Measurements from ENCODE around the gene STK11. TPM values are rescaled to one million over a fixed set of nuclear protein-coding genes. Genes with fewer than 3 reads are reported as not detected.
A peak's percentile ranks its signal among the peaks of the same experiment; 100 is the strongest.

The STK11 gene
- total and polyA plus RNA-seq, 10 donors = 44.0 to 107 (median 74.5) TPM

DNA sequence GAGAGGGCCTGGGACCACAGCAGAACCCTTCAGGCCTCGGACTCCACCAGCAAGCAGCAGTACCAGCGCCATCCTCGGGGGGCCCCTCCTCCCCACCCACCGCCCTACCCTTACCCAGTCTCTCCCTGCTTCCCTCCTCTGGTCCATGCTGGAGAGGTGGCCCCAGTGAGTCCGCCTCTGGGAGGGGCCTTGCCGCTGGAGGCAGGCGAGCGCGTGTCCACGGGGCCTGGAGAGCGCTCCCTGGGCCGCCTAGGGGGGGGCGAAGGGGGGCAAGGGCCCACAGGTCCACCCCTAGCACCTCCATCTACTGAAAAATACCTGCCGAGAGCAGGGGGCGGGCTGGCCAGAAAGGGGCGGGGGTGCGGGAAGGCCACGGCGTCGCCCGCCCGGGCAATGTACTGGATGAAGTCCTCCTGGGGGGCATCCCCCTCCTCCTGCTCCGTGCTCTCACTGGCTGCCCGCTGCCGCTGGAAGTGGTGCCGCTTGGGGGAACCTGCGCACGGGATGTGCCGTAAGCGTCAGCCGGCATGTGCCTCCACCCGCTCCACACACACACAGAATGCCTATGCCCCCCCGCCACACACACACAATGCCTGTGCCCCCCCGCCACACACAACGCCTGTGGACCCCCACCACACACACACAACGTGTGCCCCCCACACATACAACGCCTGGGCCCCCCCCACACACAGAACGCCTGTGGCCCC, 25.4 kb downstream of the STK11 start:
- 85 to 89% (median 86%) methylated on average over 24 to 38 of the region's 38 CpGs for WGBS, 5 donors
- no peak overlapping the region for H3K27ac ChIP-seq
- H3K27me3 ChIP-seq (replicated peaks in 1 of 7) = peaks cover 0 to 7% (median 0%) of the 10 kb centered on the region in 7 donors
- peaks cover 0 to 28% (median 24%) of the 10 kb centered on the region in 6 donors for H3K36me3 ChIP-seq
- DNase-seq = no peak
- TF ChIP-seq POLR2AphosphoS5 (IDR thresholded peaks at IDR 0.05) = peak in 1 of 3 donors; percentile 30
- TF ChIP-seq, protein P1, sequence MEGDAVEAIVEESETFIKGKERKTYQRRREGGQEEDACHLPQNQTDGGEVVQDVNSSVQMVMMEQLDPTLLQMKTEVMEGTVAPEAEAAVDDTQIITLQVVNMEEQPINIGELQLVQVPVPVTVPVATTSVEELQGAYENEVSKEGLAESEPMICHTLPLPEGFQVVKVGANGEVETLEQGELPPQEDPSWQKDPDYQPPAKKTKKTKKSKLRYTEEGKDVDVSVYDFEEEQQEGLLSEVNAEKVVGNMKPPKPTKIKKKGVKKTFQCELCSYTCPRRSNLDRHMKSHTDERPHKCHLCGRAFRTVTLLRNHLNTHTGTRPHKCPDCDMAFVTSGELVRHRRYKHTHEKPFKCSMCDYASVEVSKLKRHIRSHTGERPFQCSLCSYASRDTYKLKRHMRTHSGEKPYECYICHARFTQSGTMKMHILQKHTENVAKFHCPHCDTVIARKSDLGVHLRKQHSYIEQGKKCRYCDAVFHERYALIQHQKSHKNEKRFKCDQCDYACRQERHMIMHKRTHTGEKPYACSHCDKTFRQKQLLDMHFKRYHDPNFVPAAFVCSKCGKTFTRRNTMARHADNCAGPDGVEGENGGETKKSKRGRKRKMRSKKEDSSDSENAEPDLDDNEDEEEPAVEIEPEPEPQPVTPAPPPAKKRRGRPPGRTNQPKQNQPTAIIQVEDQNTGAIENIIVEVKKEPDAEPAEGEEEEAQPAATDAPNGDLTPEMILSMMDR (IDR thresholded peaks at IDR 0.05 in 8 of 11, conservative IDR thresholded peaks at IDR 0.05 in 3 of 11) = no peak
- intact Hi-C loops (cut with DNase I; ENCODE audit: low total_unique reads) = no loop called here
- peaks cover 15 to 27% (median 20%) of the 10 kb centered on the region in 6 donors for H3K4me1 ChIP-seq
- H3K4me3 ChIP-seq = no peak overlapping the region
- H3K9me3 ChIP-seq = no peaks in the 10 kb centered on the region

DNA sequence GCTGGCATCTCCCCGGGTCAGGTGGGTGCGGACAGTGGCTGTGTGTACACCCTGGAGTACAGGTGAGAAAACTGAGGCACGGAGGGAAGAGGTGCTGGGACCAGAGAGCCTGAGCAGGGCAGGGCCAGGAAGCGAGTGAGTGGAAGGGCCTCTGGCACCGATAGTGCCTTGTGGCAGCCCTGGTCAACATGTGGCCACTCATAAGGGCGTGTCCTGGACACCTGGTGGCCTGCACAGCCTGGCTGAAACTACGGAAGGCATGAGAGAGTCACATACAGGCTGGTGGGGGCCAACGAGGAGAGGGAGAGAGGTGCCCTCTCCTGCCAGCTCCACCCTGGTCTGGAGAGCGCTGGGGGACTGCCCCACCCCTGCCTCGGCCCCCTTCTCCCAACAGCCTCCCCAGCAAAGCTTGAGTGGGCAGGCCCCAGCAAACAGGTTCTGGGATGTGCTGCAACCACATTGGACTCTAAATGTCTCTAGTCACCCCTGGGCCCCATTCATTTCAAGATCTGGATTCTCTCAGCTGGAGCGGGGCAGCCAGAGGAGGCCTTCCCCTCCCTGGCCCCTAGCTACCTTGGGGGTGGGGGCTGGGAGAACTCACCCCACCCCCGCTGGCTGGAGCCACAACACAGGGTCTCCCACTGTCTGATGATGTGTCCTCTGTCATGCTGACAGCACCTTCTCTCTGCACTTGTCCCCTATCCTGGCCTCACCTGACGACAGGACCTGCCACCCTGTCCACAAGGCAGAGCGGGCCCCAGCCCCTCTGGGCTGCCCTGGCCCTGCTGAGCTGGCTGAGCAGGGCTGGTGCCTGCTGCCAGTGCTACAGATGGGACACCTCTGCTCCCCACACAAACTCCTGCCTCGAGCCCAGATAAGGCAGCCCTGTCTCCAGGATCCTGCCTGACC, 26.4 kb downstream of the STK11 start:
- 73 to 86% (median 76%) methylated on average over 10 to 15 of the region's 15 CpGs for WGBS, 5 donors
- peaks cover 0 to 18% (median 7%) of the 10 kb centered on the region in 7 donors for H3K27me3 ChIP-seq (replicated peaks in 1 of 7)
- H3K4me3 ChIP-seq = no peak overlapping the region
- peaks cover 17 to 36% (median 22%) of the 10 kb centered on the region in 6 donors for H3K4me1 ChIP-seq
- no peak for DNase-seq
- intact Hi-C loops (cut with DNase I; ENCODE audit: low total_unique reads) = no loop called here
- H3K9me3 ChIP-seq = no peaks in the 10 kb centered on the region
- peaks cover 0 to 18% (median 13%) of the 10 kb centered on the region in 6 donors for H3K36me3 ChIP-seq
- H3K27ac ChIP-seq = peak overlapping the region in 5 of 8 donors; percentile 15 to 58 (median 46)
- TF ChIP-seq, protein P1 (IDR thresholded peaks at IDR 0.05 in 8 of 11, conservative IDR thresholded peaks at IDR 0.05 in 3 of 11) = no peak
- no peak for TF ChIP-seq POLR2AphosphoS5 (IDR thresholded peaks at IDR 0.05)
- no peak for TF ChIP-seq POLR2A (IDR thresholded peaks at IDR 0.05)

DNA sequence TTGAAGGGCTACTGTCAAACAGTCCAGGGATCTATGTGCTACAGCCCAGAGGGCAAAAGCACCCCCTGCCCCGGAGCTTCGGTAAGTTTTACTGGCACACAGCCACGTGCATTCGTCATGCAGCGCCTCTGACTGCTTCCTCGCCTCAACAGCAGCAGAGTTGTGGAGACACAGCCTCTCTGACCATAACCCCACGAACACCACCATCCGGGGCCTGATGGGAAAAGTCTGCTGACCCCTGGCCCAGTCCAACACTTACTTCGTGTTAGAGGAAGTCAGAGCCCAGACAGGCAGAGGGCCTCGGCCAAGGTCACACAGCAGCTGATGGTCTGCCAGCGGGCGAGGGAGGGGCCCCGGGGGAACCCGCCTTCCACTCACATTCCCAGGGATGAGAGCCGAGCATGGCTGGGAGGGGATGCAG, 27.1 kb downstream of the STK11 start:
- WGBS, 5 donors = 7 to 46% (median 37%) methylated on average over 3 to 15 of the region's 15 CpGs
- DNase-seq = no peak

More for the DNA sequence above, 27.1 kb downstream of the STK11 start:
- H3K36me3 ChIP-seq = peaks cover 0 to 11% (median 7%) of the 10 kb centered on the region in 6 donors
- TF ChIP-seq, protein P1 (IDR thresholded peaks at IDR 0.05 in 8 of 11, conservative IDR thresholded peaks at IDR 0.05 in 3 of 11) = no peak
- TF ChIP-seq POLR2AphosphoS5 (IDR thresholded peaks at IDR 0.05) = peak; percentile 48 to 71 (median 63)
- no peak for TF ChIP-seq POLR2A (IDR thresholded peaks at IDR 0.05)
- peak overlapping the region in 5 of 8 donors; percentile 15 to 58 (median 46) for H3K27ac ChIP-seq
- peaks cover 21 to 42% (median 27%) of the 10 kb centered on the region in 6 donors for H3K4me1 ChIP-seq
- peaks cover 0 to 25% (median 13%) of the 10 kb centered on the region in 7 donors for H3K27me3 ChIP-seq (replicated peaks in 1 of 7)
- no peak overlapping the region for H3K4me3 ChIP-seq
- intact Hi-C loops (cut with DNase I; ENCODE audit: low total_unique reads) = no loop called here
- H3K9me3 ChIP-seq = no peaks in the 10 kb centered on the region
